Astrocyte of the cerebellum (primary cell): ENCODE measurements around the gene PLA2G15.
A peak's percentile ranks its signal among the peaks of the same experiment; 100 is the strongest.
"Not testable (repeated sequence)": the region's sequence is repeated elsewhere in the genome, so short reads cannot be mapped to it uniquely, and the experiment has no call there.

Experiments
- DNase-seq: peaks from one replicate; pipeline ENCODE4 v3.0.0-alpha.2; 2011; ENCODE audit warnings: low read depth
- H3K4me3 ChIP-seq: 2 replicates; pipeline ENCODE4 v1.5.1; 2011; ENCODE audit warnings: mild to moderate bottlenecking, low read depth, low read length, moderate library complexity
- CTCF ChIP-seq: IDR thresholded peaks from 2 replicates; pipeline ENCODE4 v1.5.1; 2012; ENCODE audit warnings: low read length, low read depth, moderate library complexity, mild to moderate bottlenecking; ENCODE audit errors: missing control alignments
- in situ Hi-C: cut with HindIII; loops from 2 replicates; pipeline ENCODE4 v1.10.0; 2017; ENCODE audit warnings: low sequenced_read_pairs

PLA2G15 gene

GRCh38 chr16:68287276-68288251 is 42.4 kb downstream of the PLA2G15 start:
- peak; percentile 35 for DNase-seq
- in situ Hi-C loops, result no loop called here
- no peak for TF ChIP-seq CTCF
- no peak overlapping the region for H3K4me3 ChIP-seq

- in situ Hi-C loops, result no loop called here
- no peak for TF ChIP-seq CTCF
- H3K4me3 ChIP-seq, result no peak overlapping the region
- no peak for DNase-seq
These were observed 43.1 kb downstream of the PLA2G15 start for GRCh38 chr16:68288252-68288650.

GRCh38 chr16:68288796-68289195 is 43.6 kb downstream of the PLA2G15 start:
- in situ Hi-C loops, H3K4me3 ChIP-seq, DNase-seq: not testable (repeated sequence)

- TF ChIP-seq CTCF, result no peak
- no peak for DNase-seq
- in situ Hi-C loops, result no loop called here
- H3K4me3 ChIP-seq, result no peak overlapping the region
These were observed 44.0 kb downstream of the PLA2G15 start for GRCh38 chr16:68289202-68289601.

GRCh38 chr16:68289621-68290329 is 44.6 kb downstream of the PLA2G15 start:
- H3K4me3 ChIP-seq, result no peak overlapping the region
- in situ Hi-C loops, result no loop called here
- no peak for DNase-seq
- no peak for TF ChIP-seq CTCF

GRCh38 chr16:68290450-68290849 is 45.3 kb downstream of the PLA2G15 start:
- no peak overlapping the region for H3K4me3 ChIP-seq
- no peak for TF ChIP-seq CTCF
- in situ Hi-C loops, result no loop called here
- DNase-seq, result no peak

- H3K4me3 ChIP-seq, result no peak overlapping the region
- no peak for TF ChIP-seq CTCF
- DNase-seq, result no peak
- in situ Hi-C loops, result no loop called here
These were observed 46.1 kb downstream of the PLA2G15 start for GRCh38 chr16:68291227-68291626.
